Activated T-cell treated with anti-CD3 and anti-CD28 coated beads for 48 hours (primary cell): Measurements from ENCODE around the gene CARD11.

Experiments
- DNase-seq: peaks from one replicate; pipeline ENCODE4 v3.0.0-alpha.2; 2020; ENCODE audit warnings: low read depth

CARD11 gene

GRCh38 chr7:2905500-2905899, 138.2 kb downstream of the CARD11 start:
- DNase-seq: no peak

GRCh38 chr7:2905027-2905426, 138.6 kb downstream of the CARD11 start:
- no peak for DNase-seq

- no peak for DNase-seq
These were observed 139.5 kb downstream of the CARD11 start for GRCh38 chr7:2904202-2904601.

- no peak for DNase-seq
These were observed 139.9 kb downstream of the CARD11 start for GRCh38 chr7:2903682-2904162.

- no peak for DNase-seq
These were observed 146.6 kb downstream of the CARD11 start for GRCh38 chr7:2897023-2897422.

GRCh38 chr7:2896131-2896530, 147.5 kb downstream of the CARD11 start:
- DNase-seq: no peak

GRCh38 chr7:2894118-2894940, 149.3 kb downstream of the CARD11 start:
- DNase-seq: peak; percentile 66

- no peak for DNase-seq
These were observed 150.2 kb downstream of the CARD11 start for GRCh38 chr7:2893411-2893861.

- DNase-seq: no peak
These were observed 151.1 kb downstream of the CARD11 start for GRCh38 chr7:2892549-2892948.

- DNase-seq: no peak
These were observed 155.9 kb downstream of the CARD11 start for GRCh38 chr7:2887816-2888215.

GRCh38 chr7:2886900-2887299, 156.8 kb downstream of the CARD11 start:
- peak; percentile 38 for DNase-seq

- DNase-seq: no peak
These were observed 157.3 kb downstream of the CARD11 start for GRCh38 chr7:2886391-2886790.

- DNase-seq: no peak
These were observed 159.5 kb downstream of the CARD11 start for GRCh38 chr7:2884161-2884560.

- no peak for DNase-seq
These were observed 160.6 kb downstream of the CARD11 start for GRCh38 chr7:2883101-2883500.

- no peak for DNase-seq
These were observed 161.6 kb downstream of the CARD11 start for GRCh38 chr7:2882111-2882510.

- no peak for DNase-seq
These were observed 162.7 kb downstream of the CARD11 start for GRCh38 chr7:2880874-2881533.

- no peak for DNase-seq
These were observed 163.6 kb downstream of the CARD11 start for GRCh38 chr7:2880051-2880450.

GRCh38 chr7:2879354-2879753, 164.3 kb downstream of the CARD11 start:
- no peak for DNase-seq

GRCh38 chr7:2878306-2878705, 165.4 kb downstream of the CARD11 start:
- DNase-seq: no peak

GRCh38 chr7:2876031-2876731, 167.5 kb downstream of the CARD11 start:
- DNase-seq: no peak

- DNase-seq: no peak
These were observed 169.7 kb downstream of the CARD11 start for GRCh38 chr7:2873686-2874551.

GRCh38 chr7:2873146-2873545, 170.5 kb downstream of the CARD11 start:
- DNase-seq: no peak
